Right lobe of liver (tissue), 6 donors: ENCODE results near the gene DKKL1. TPM values are rescaled to one million over a fixed set of nuclear protein-coding genes. Genes with fewer than 3 reads are reported as not detected.

Experiments used
- ATAC-seq, 4 donors: fragments of 200-7000 bp; cut with Tn5 transposase; one replicate each; pipeline ENCODE4 v1.9.1; 2020; ENCODE audit warnings: mild to moderate bottlenecking in 4 of 4, moderate library complexity in 4 of 4
- DNase-seq, 3 donors: peaks; one replicate each; pipeline ENCODE4 v3.0.0-alpha.2; 2020
- H3K27ac ChIP-seq, 3 donors: fragments of 200-600 bp; one replicate each; pipeline ENCODE4 v1.8.0; 2022
- H3K27me3 ChIP-seq, 2 donors: fragments of 200-600 bp; one replicate each; pipeline ENCODE4 v1.8.0; 2022
- H3K36me3 ChIP-seq, 4 donors: fragments of 200-600 bp; sonication (generic) in 1 of 4; one replicate each; pipeline versions ENCODE4 v1.5.1 to v1.8.0; 2017 to 2022; ENCODE audit warnings: control low read depth in 1 of 4
- H3K4me1 ChIP-seq, 4 donors: fragments of 200-600 bp; sonication (generic) in 1 of 4; one replicate each; pipeline versions ENCODE4 v1.5.1 to v1.8.0; 2017 to 2022; ENCODE audit warnings: control low read depth in 1 of 4
- H3K4me3 ChIP-seq, 3 donors: fragments of 200-600 bp; one replicate each; pipeline ENCODE4 v1.8.0; 2022
- H3K9me3 ChIP-seq, 4 donors: fragments of 200-600 bp; sonication (generic) in 1 of 4; one replicate each; pipeline versions ENCODE4 v1.5.1 to v1.8.0; 2017 to 2022; ENCODE audit warnings: control low read depth in 1 of 4
- POLR2A ChIP-seq: fragments of 450-650 bp; IDR thresholded peaks from one replicate; pipeline ENCODE4 v1.6.1; 2017; ENCODE audit warnings: antibody characterized with exemption, mild to moderate bottlenecking
- WGBS: methylation state at CpG from one replicate; pipeline ENCODE4 v1.1.6; 2018; ENCODE audit warnings: low coverage, low lambda C conversion rate; ENCODE audit not compliant: insufficient coverage; ENCODE audit errors: missing lambda C conversion rate; 5-methylcytosine and 5-hydroxymethylcytosine counted together
- intact Hi-C, 2 donors: fragments of 100-400 bp; cut with DNase I; formaldehyde crosslinking; loops; one replicate each; pipeline versions ENCODE4 v1.11.2 to v1.14.1; 2022
- total RNA-seq, 6 experiments: library from RNA; depleted of rRNA in 2 of 6; stranded (reverse); fragments of >200 nt in 2 of 6; fragmentation: NEBNext Ultra II Directional in 3 of 6; extraction: Animal tissue kit (Norgen Biotek cat#: 25700) in 3 of 6; gene quantifications; one replicate each; pipeline versions ENCODE4 v1.1.0 to v1.2.4, GENCODE V29; 2016 to 2023
- TF ChIP-seq, protein P1 (sequence below), 4 donors: fragments of 200-600 bp in 3 of 4; fragments of 450-650 bp in 1 of 4; IDR thresholded peaks; one replicate each; pipeline versions ENCODE4 v1.5.1 to v1.8.0; 2016 to 2022; ENCODE audit warnings: antibody characterized with exemption in 4 of 4, mild to moderate bottlenecking in 2 of 4
- donor health status: DM: no; HTN: yes; CAD: no.
- donor health status: DM: no; HTN: no; CAD: no.
- donor health status: DM: no; HTN: no; CAD: no.
- donor health status: DM: no; HTN: yes; CAD: no.
- donor health status: DM: no; HTN: yes; CAD: no.

Gene DKKL1
- total RNA-seq, 6 experiments from 2014 or later: not detected

DNA sequence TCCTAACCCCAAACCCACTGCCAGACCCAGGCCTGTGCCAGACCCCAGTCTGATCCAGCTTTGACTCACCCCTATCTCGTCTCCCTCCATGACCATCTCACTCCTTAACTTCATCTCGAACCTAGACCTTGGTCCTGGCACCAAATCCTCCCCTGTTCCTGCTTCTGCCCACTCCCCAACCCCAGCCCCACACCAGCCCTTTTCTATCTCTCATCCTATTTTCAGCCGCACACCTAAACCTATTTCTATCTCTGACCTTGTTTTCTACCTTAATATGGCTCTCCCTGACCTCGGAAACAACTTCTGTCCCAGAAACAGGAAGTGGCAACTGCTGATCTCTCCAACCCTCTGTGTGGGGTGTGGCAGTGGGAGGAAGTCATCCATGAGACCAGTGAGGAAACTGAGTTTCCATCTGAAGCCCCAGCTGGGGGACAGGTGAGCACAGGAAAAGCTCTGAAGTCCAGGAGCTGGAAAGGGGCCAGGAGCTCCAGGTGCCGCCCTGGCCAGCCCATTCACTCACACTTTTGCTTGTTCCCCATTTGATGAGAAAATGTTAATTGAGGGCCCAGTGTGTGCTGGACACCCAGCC lies 45.9 kb downstream of the DKKL1 start:
- TF ChIP-seq POLR2A: no peak
- TF ChIP-seq, protein P1, sequence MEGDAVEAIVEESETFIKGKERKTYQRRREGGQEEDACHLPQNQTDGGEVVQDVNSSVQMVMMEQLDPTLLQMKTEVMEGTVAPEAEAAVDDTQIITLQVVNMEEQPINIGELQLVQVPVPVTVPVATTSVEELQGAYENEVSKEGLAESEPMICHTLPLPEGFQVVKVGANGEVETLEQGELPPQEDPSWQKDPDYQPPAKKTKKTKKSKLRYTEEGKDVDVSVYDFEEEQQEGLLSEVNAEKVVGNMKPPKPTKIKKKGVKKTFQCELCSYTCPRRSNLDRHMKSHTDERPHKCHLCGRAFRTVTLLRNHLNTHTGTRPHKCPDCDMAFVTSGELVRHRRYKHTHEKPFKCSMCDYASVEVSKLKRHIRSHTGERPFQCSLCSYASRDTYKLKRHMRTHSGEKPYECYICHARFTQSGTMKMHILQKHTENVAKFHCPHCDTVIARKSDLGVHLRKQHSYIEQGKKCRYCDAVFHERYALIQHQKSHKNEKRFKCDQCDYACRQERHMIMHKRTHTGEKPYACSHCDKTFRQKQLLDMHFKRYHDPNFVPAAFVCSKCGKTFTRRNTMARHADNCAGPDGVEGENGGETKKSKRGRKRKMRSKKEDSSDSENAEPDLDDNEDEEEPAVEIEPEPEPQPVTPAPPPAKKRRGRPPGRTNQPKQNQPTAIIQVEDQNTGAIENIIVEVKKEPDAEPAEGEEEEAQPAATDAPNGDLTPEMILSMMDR (IDR thresholded peaks at IDR 0.05): no peak
- Histone ChIP-seq H3K27ac (no peak overlapping the region), H3K4me3 (no peak overlapping the region), H3K36me3 (no peaks in the 10 kb centered on the region), H3K4me1 (no peaks in the 10 kb centered on the region), H3K27me3 (no peaks in the 10 kb centered on the region), H3K9me3 (no peaks in the 10 kb centered on the region)
- DNase-seq: no peak
- peak; percentile 23 to 48 (median 33) for ATAC-seq
- WGBS: 49% methylated on average over 3 of the region's 5 CpGs
- intact Hi-C loops: no loop called here

DNA sequence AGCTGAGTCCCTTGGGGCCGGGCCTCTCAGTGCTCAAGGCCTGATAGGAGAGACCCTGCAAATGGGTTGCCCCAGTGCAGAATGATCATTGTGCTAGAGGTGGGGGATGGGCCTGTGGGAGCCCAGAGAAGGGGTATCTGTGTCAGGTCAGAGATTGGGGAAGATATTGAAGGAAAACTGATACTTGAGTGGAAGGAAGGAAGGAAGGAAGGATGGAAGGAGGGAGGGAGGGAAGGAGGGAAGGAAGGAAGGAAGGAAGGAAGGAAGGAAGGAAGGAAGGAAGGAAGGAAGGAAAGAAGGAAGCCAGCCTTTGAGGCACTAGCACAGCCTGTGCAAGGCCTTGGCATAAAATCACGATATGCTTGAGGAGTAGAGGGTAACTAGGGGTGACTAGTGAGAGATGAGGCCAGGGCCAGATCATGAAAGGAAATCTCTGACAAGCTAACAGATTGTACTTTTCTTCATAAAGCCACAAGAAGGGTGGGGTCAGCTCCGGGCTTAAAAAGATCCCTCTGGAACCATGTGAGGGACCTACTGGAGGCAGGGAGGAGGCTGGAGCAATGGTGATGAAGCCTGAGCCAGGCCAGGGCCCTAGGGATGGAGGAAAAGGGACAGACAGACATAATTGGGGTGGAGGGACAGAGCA lies 48.1 kb downstream of the DKKL1 start:
- Histone ChIP-seq H3K36me3 (no peaks in the 10 kb centered on the region), H3K9me3 (no peaks in the 10 kb centered on the region), H3K27ac (no peak overlapping the region), H3K27me3 (no peaks in the 10 kb centered on the region), H3K4me3 (no peak overlapping the region), H3K4me1 (no peaks in the 10 kb centered on the region)
- WGBS: 69% methylated on average over 3 of the region's 3 CpGs
- ATAC-seq (no peak), DNase-seq (no peak)
- intact Hi-C loops: no loop called here
- TF ChIP-seq POLR2A: no peak
- TF ChIP-seq, protein P1 (IDR thresholded peaks at IDR 0.05): no peak

DNA sequence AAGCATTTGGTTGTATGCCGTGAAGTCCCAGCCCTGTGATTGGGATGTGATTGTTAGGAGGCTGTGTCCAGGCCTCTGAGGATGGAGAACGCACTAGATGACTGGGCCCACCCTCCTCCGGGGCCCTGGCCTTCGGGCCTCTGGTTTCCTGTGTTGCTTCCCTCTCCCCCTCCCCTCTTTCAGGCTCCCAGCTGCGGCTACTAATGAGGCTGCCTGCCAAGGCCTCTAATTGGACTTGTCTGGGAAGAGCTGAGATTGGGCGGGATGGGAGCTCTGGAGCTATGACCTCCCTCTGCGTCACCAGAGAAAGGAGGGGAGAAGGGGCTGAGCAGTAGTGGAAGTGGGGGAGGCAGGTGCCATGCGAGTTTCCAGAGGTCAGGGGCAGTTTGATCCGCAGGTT lies 49.7 kb downstream of the DKKL1 start:
- Histone ChIP-seq H3K9me3 (no peaks in the 10 kb centered on the region), H3K36me3 (no peaks in the 10 kb centered on the region), H3K4me3 (no peak overlapping the region), H3K27ac (no peak overlapping the region), H3K27me3 (no peaks in the 10 kb centered on the region), H3K4me1 (no peaks in the 10 kb centered on the region)
- 67% methylated on average over 1 of the region's 9 CpGs for WGBS
- ATAC-seq: no peak
- TF ChIP-seq, protein P1 (IDR thresholded peaks at IDR 0.05): no peak
- intact Hi-C loops: no loop called here
- no peak for DNase-seq

DNA sequence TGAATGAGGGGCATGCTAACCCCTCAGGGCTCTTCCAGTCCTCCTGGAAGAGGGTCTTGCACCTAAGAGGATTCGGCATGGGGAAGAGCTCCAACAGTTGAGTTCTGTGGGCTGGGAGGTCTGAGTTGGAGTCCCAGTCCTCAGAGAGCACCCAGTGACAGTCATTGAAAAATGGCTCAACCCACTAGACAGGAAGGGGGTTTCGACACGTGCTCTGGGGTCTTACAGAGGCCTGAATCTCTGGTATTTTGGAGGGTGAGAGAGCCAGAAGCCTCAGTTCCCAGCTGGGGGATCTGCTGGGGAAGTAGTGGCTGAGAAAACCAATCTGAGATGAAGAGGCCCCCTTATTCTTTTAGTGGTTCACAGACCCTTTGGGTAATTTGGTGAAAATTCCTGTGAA lies 50.6 kb downstream of the DKKL1 start:
- no peaks in the 10 kb centered on the region for H3K27me3 ChIP-seq

More for the DNA sequence above, 50.6 kb downstream of the DKKL1 start:
- TF ChIP-seq, protein P1 (IDR thresholded peaks at IDR 0.05): no peak
- no peak for TF ChIP-seq POLR2A
- 63% methylated on average over 2 of the region's 3 CpGs for WGBS
- Histone ChIP-seq H3K9me3 (no peaks in the 10 kb centered on the region), H3K4me1 (no peaks in the 10 kb centered on the region), H3K36me3 (no peaks in the 10 kb centered on the region), H3K27ac (no peak overlapping the region), H3K4me3 (no peak overlapping the region)
- no peak for ATAC-seq
- intact Hi-C loops: no loop called here
- no peak for DNase-seq
